IgD-negative memory B cell (primary cell): ENCODE results near the gene RNF43. TPM values are rescaled to one million over a fixed set of nuclear protein-coding genes. Genes with fewer than 3 reads are reported as not detected.

Experiments
- H3K27ac Mint-ChIP-seq, 3 donors: one replicate each; pipeline ENCODE4 v1.8.0; 2020 to 2022; ENCODE audit warnings: mild to moderate bottlenecking in 3 of 3, mixed read lengths in 3 of 3, moderate library complexity in 1 of 3
- H3K27me3 Mint-ChIP-seq: one replicate; pipeline ENCODE4 v1.8.0; 2021; ENCODE audit warnings: mixed read lengths
- H3K36me3 Mint-ChIP-seq: one replicate; pipeline ENCODE4 v1.8.0; 2020; ENCODE audit warnings: mild to moderate bottlenecking, mixed read lengths
- H3K4me1 Mint-ChIP-seq, 3 donors: one replicate each; pipeline ENCODE4 v1.8.0; 2020 to 2022; ENCODE audit warnings: mixed read lengths in 3 of 3, mild to moderate bottlenecking in 1 of 3
- H3K4me3 Mint-ChIP-seq, 4 donors: one replicate each; pipeline ENCODE4 v1.8.0; 2020 to 2022; ENCODE audit warnings: mild to moderate bottlenecking in 4 of 4, mixed read lengths in 4 of 4, moderate library complexity in 3 of 4
- H3K9me3 Mint-ChIP-seq, 3 donors: one replicate each; pipeline ENCODE4 v1.8.0; 2020 to 2021; ENCODE audit warnings: mixed read lengths in 3 of 3, mild to moderate bottlenecking in 1 of 3
- polyA plus RNA-seq: library from polyadenylated mRNA; unstranded; fragments of 300-500 nt; fragmentation: Illumina TruSeq; gene quantifications from one replicate; pipeline ENCODE4 v1.2.3, GENCODE V29; 2021

RNF43 gene
- polyA plus RNA-seq, 1 donor from 2014 or later: 0.15 TPM

DNA sequence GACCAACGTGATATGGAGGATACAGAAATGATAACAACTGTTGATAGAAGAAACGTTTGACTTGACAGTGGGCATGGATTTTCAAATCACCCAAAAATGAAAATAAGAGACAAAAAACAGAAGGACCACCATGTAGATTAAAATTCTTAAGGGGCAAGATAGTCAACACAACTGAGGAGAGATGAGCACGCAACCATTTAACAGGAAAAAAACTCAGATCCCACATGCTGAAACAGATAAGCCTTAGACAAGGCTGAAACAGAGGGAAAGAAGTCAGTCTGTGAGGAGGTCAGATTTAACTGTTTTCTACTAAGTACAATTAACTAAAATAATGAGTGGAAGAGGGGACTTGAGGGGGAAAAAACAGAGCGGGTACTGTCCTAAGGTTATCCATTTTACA, 21.2 kb downstream of the RNF43 start:
- H3K27me3 Mint-ChIP-seq: no peaks in the 10 kb centered on the region
- no peak overlapping the region for H3K4me3 Mint-ChIP-seq
- peaks cover 5% of the 10 kb centered on the region for H3K36me3 Mint-ChIP-seq
- peak overlapping the region in 1 of 3 donors; percentile 56 for H3K27ac Mint-ChIP-seq
- H3K9me3 Mint-ChIP-seq: no peaks in the 10 kb centered on the region
- H3K4me1 Mint-ChIP-seq: no peaks in the 10 kb centered on the region

GRCh38 chr17:58394534-58395223, 22.7 kb downstream of the RNF43 start:
- Mint-ChIP-seq H3K36me3 (peaks cover 5% of the 10 kb centered on the region), H3K27me3 (no peaks in the 10 kb centered on the region)

GRCh38 chr17:58391302-58391984, 25.9 kb downstream of the RNF43 start:
- peaks cover 0 to 4% (median 0%) of the 10 kb centered on the region in 3 donors for H3K4me1 Mint-ChIP-seq
- H3K27ac Mint-ChIP-seq: no peak overlapping the region
- H3K4me3 Mint-ChIP-seq: no peak overlapping the region
- H3K36me3 Mint-ChIP-seq: peaks cover 5% of the 10 kb centered on the region
- H3K9me3 Mint-ChIP-seq: no peaks in the 10 kb centered on the region
- H3K27me3 Mint-ChIP-seq: no peaks in the 10 kb centered on the region

More at GRCh38 chr17:58394534-58395223, 22.7 kb downstream of the RNF43 start:
- Mint-ChIP-seq H3K9me3 (no peaks in the 10 kb centered on the region), H3K4me3 (no peak overlapping the region), H3K27ac (no peak overlapping the region), H3K4me1 (no peaks in the 10 kb centered on the region)

DNA sequence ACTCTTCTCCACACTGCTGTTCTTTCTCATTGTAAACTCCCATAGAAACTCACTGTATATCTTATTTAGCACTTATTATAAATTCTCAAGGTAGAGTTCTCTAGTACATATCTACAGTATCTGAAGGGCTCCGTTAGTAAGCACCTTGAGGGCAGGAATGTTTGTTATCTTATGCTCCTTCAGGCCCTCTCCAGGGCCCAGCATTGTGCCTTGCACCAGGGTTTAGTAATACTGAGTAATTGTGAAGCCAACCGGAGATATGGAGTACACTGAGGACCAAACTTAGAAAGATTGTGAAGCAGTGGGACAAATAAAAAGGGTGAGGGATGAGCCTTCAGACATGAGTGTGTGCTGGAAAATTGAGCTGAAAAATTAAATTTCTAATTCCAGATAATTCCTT, 26.4 kb downstream of the RNF43 start:
- Mint-ChIP-seq H3K36me3 (peaks cover 5% of the 10 kb centered on the region), H3K9me3 (no peaks in the 10 kb centered on the region), H3K4me1 (peaks cover 0 to 4% (median 0%) of the 10 kb centered on the region in 3 donors), H3K27me3 (no peaks in the 10 kb centered on the region), H3K4me3 (no peak overlapping the region), H3K27ac (no peak overlapping the region)

DNA sequence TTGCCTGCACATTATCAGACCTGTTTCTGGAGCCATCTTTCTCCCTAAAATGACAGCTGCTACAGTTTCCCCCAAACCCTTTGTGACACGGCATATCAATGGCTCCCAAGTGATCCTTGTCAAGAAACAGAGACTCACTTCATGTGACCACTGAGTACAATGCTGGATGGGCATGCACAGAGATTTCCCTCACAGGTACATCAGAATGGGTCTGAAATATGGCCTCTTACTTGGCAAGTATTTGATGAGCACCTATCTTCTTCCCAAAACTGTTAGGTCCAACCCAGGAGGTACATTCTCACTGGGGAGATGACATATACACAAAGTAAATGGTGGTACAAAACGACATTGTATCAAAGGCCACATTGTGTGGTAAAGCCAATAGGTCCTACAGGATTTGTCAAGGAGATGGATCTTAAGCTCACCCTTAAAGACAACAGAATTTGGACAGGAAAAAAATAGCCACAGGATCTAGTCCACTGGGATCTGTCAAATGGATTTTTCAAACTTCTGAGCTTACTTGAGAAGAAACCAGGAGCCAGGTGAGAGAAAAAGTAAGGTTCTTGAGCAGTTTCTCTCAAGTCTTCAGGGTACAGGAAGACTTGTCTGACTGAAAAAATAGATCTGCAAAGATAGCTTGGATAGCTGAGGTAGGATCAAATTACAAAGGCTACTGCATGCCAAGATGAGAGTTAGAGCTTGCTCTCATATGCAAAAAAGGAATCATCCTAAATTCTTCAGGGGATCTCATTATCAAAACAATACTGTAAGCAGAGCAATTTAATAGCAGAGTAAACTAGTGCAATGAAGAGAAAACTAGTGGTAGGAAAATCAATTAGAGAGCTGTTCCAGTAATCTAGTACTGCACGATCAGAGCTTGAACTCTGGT, 28.8 kb downstream of the RNF43 start:
- Mint-ChIP-seq H3K27ac (peak overlapping the region in 1 of 3 donors; percentile 32), H3K27me3 (no peaks in the 10 kb centered on the region), H3K36me3 (peaks cover 3% of the 10 kb centered on the region), H3K4me3 (no peak overlapping the region), H3K9me3 (no peaks in the 10 kb centered on the region), H3K4me1 (peaks cover 2 to 11% (median 5%) of the 10 kb centered on the region in 3 donors)

DNA sequence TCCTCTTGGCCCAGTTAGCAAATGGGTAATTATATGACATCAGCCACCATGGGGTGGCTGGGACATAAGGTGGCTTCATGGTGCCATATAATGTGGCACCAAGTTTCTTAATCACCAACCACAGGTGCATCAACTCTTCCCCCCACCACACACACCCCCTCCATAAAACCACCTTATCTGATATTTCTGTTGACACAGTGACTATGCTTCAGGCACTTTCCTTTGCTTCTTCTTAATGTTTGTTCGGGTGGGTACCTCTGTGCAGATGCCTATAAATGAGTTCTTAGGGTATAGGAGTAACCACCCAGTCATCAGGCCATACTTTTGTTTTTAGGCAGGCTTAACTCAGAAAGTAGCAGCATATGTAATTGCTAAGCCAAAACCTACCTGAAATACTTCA, 29.5 kb downstream of the RNF43 start:
- no peaks in the 10 kb centered on the region for H3K27me3 Mint-ChIP-seq
- peaks cover 3 to 11% (median 8%) of the 10 kb centered on the region in 3 donors for H3K4me1 Mint-ChIP-seq
- H3K9me3 Mint-ChIP-seq: no peaks in the 10 kb centered on the region
- no peak overlapping the region for H3K4me3 Mint-ChIP-seq
- H3K36me3 Mint-ChIP-seq: peaks cover 3% of the 10 kb centered on the region
- H3K27ac Mint-ChIP-seq: no peak overlapping the region

DNA sequence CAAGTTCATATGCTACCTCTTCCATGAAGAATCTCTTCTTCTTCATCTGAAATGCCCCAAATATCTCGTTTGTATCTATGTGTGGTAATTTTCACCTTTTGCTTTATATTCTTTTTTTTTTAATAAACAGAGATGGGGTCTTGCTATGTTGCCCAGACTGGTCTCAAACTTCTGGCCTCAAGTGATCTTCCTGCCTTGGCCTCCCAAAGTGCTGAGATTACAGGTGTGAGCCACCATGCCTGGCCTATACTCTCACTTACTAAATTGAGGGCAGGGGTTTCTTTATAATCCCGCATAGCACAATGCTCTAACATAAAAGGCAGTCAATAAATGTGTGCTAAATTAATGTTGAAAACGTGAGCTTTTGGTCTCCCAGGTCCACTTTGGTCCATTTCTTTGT, 30.6 kb downstream of the RNF43 start:
- H3K27me3 Mint-ChIP-seq: no peaks in the 10 kb centered on the region
- no peak overlapping the region for H3K27ac Mint-ChIP-seq
- no peaks in the 10 kb centered on the region for H3K9me3 Mint-ChIP-seq
- no peak overlapping the region for H3K4me3 Mint-ChIP-seq
- no peaks in the 10 kb centered on the region for H3K36me3 Mint-ChIP-seq
- H3K4me1 Mint-ChIP-seq: peaks cover 14 to 21% (median 19%) of the 10 kb centered on the region in 3 donors

- H3K4me1 Mint-ChIP-seq: peaks cover 14 to 21% (median 19%) of the 10 kb centered on the region in 3 donors
- no peaks in the 10 kb centered on the region for H3K9me3 Mint-ChIP-seq
- H3K4me3 Mint-ChIP-seq: no peak overlapping the region
- H3K27me3 Mint-ChIP-seq: no peaks in the 10 kb centered on the region
- H3K36me3 Mint-ChIP-seq: peaks cover 2% of the 10 kb centered on the region
- no peak overlapping the region for H3K27ac Mint-ChIP-seq
Measured at GRCh38 chr17:58385359-58385899, 31.9 kb downstream of the RNF43 start.

GRCh38 chr17:58384897-58385296, 32.4 kb downstream of the RNF43 start:
- Mint-ChIP-seq H3K27me3 (no peaks in the 10 kb centered on the region), H3K9me3 (no peaks in the 10 kb centered on the region), H3K36me3 (peaks cover 4% of the 10 kb centered on the region), H3K4me3 (no peak overlapping the region), H3K4me1 (peaks cover 14 to 21% (median 19%) of the 10 kb centered on the region in 3 donors), H3K27ac (peak overlapping the region in 1 of 3 donors; percentile 86)

DNA sequence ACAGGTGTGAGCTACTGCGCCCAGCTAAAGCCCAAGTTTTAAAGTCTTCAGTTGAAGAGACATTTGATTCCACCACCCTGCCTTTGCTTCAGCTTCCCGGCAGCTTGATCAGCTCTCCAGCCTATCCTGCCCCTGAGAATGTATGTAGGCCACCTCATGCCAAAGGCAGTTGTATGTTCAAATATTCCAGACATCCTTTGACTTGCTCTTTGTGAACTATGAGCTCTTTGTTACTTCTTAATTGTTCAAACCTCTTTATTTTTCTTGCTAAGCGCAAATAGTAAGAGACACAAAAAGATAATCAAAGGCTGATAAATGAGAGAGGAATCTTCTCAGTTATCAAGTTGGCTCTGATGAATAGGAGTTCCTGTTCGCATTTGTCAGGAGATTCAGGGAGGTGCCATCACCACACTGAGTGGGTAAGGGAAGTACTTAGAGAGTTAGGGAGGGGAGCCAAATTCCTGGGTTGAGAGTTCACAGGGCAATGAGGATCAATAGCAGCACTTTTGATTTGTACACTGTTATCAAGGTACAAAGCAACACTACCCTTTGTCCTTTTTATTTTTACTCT, 33.4 kb downstream of the RNF43 start:
- Mint-ChIP-seq H3K4me1 (peaks cover 14 to 21% (median 19%) of the 10 kb centered on the region in 3 donors), H3K27me3 (no peaks in the 10 kb centered on the region), H3K27ac (peak overlapping the region in 1 of 3 donors; percentile 14), H3K36me3 (peaks cover 4% of the 10 kb centered on the region), H3K4me3 (no peak overlapping the region), H3K9me3 (no peaks in the 10 kb centered on the region)

- Mint-ChIP-seq H3K9me3 (no peaks in the 10 kb centered on the region), H3K27me3 (no peaks in the 10 kb centered on the region), H3K4me1 (peaks cover 14 to 20% (median 19%) of the 10 kb centered on the region in 3 donors), H3K36me3 (peaks cover 4% of the 10 kb centered on the region), H3K4me3 (peak overlapping the region in 2 of 4 donors; percentile 71 to 82), H3K27ac (no peak overlapping the region)
Measured at GRCh38 chr17:58382872-58383242, 34.5 kb downstream of the RNF43 start.

DNA sequence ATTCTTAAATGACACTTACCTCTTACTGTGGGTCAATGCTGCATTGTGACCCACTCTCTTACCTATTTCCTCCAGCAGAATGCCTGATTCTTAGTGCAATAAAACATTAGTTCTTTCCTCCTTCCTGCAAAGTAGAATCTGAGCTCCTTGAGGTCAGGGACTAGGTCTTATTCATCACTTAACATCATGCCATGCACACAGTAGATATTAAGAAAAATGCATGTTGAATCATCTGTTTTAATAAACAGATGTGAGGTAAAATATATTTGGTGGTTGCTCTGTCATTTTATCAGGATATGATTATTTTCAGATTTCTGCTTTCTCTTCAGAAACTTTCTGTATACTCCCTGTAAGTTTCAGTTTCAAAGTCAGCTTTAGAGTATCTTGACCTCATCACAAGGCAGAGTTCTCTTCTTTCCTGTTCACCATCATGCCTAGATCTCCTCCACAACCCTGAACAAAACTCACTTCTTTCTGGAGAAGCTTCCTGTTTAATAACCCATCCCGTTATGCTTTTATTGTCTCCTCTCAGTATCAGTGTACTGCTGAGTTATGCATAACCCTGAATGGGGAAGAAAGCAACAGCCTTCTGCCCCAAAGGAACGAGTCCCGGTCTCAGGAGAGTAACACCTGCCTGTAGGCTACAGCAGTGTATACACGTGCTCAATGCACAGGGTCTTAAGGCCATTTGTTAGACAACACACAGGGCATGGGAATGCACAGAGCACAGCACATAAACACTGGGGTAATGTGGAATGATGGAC, 35.0 kb downstream of the RNF43 start:
- H3K4me1 Mint-ChIP-seq: peaks cover 14 to 19% (median 17%) of the 10 kb centered on the region in 3 donors
- peaks cover 4% of the 10 kb centered on the region for H3K36me3 Mint-ChIP-seq
- H3K27me3 Mint-ChIP-seq: no peaks in the 10 kb centered on the region
- peak overlapping the region in 3 of 4 donors; percentile 41 to 82 (median 71) for H3K4me3 Mint-ChIP-seq
- no peaks in the 10 kb centered on the region for H3K9me3 Mint-ChIP-seq
- peak overlapping the region in 2 of 3 donors; percentile 2 to 92 for H3K27ac Mint-ChIP-seq

GRCh38 chr17:58381124-58382035, 36.0 kb downstream of the RNF43 start:
- no peaks in the 10 kb centered on the region for H3K27me3 Mint-ChIP-seq
- H3K27ac Mint-ChIP-seq: peak overlapping the region in 2 of 3 donors; percentile 2 to 92
- H3K36me3 Mint-ChIP-seq: peaks cover 5% of the 10 kb centered on the region
- H3K4me1 Mint-ChIP-seq: peaks cover 14 to 19% (median 17%) of the 10 kb centered on the region in 3 donors
- H3K4me3 Mint-ChIP-seq: no peak overlapping the region
- H3K9me3 Mint-ChIP-seq: no peaks in the 10 kb centered on the region
